GM20000 (cell line): ENCODE measurements around the gene CDH20.
"Not testable (repeated sequence)": the region's sequence is repeated elsewhere in the genome, so short reads cannot be mapped to it uniquely, and the experiment has no call there.

Experiments used
- DNase-seq: peaks from one replicate; pipeline ENCODE4 v3.0.0; 2012; ENCODE audit warnings: low spot score
- TF ChIP-seq, protein P1 (sequence below): IDR thresholded peaks from 2 replicates; pipeline ENCODE4 v1.5.1; 2012; ENCODE audit warnings: mild to moderate bottlenecking, control low read depth; ENCODE audit errors: extremely low read depth, missing control alignments

CDH20 gene

DNA sequence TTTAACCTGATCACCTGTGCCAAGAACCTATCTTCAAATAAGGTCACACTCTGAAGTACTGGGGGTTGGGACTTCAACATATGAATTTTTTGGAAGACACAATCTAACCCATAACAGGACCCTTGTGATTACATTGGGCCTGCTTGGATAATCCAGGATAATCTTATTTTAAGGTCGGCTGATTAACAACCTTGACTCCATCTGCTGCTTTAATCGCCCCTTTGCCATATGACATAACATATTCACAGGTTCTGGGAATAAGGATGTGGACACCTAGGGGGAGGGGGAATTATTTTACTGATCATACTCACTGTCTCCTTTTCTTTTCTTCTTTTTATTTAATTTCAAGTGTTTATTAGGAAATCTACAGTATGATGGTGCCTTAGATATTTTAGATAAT, 34.8 kb downstream of the CDH20 start:
- TF ChIP-seq, protein P1, sequence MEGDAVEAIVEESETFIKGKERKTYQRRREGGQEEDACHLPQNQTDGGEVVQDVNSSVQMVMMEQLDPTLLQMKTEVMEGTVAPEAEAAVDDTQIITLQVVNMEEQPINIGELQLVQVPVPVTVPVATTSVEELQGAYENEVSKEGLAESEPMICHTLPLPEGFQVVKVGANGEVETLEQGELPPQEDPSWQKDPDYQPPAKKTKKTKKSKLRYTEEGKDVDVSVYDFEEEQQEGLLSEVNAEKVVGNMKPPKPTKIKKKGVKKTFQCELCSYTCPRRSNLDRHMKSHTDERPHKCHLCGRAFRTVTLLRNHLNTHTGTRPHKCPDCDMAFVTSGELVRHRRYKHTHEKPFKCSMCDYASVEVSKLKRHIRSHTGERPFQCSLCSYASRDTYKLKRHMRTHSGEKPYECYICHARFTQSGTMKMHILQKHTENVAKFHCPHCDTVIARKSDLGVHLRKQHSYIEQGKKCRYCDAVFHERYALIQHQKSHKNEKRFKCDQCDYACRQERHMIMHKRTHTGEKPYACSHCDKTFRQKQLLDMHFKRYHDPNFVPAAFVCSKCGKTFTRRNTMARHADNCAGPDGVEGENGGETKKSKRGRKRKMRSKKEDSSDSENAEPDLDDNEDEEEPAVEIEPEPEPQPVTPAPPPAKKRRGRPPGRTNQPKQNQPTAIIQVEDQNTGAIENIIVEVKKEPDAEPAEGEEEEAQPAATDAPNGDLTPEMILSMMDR: no peak
- DNase-seq: no peak

- not testable (repeated sequence) for DNase-seq
Observed at GRCh38 chr18:61369671-61370070, 36.4 kb downstream of the CDH20 start.

GRCh38 chr18:61371111-61371510, 37.9 kb downstream of the CDH20 start:
- no peak for DNase-seq
- TF ChIP-seq, protein P1: no peak

DNA sequence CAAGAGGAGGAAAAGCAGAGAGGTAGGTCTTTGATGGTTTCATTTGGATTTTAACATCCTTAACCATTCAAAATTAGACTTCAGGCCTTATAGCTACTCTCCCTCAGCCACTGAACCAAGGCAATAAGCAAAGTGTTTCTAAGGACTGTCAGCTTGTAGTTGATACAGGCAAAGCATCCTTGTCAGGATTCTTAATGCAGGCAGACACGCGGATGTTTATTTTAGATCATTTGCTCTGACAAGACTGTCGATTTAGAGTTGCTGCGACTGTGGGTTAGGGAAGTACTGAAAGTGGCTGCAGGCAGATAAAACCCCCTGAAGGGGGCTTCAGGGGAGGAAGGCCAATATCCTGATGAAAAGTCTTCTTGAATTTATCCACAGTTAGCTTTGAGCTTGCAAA, 46.6 kb downstream of the CDH20 start:
- DNase-seq: no peak
- TF ChIP-seq, protein P1: no peak

DNA sequence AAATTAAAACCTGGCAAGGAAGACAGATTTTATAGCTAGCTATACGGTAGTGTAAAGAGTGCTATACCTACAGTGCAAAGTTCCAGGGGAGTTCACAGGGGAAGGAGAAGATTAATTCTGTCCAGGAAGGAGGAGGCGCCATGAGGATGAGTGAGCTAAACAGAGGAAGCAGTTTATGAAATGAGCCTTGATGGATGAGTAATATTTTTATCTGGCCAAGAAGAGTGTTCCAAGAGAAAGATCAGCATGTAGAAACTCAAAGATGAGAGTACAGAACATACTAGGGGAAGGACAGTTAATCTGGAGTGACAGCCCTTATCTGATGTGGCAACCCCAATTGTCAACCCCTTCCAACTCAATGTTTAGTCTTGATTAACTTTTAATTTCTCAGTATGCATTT, 54.8 kb downstream of the CDH20 start:
- TF ChIP-seq, protein P1: no peak
- DNase-seq: no peak

DNA sequence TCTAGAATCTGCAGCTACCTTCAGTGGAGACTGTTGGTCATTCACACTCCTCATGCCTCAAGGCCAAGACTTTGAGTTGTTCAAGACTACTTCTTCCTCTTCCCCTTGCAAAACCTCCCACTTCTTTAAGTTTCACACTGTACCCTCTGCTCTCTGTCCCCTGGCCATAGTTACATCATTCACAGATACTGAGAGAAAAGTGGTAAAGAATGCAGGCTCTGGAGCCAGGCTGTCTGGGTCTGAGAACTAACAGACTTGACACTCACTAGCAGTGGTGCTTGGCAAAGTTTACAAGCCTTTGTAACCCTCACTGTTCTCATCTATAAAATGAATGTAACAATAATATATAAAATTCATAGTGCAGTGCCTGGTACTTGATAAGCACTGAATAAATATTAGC, 61.8 kb downstream of the CDH20 start:
- no peak for DNase-seq
- TF ChIP-seq, protein P1: no peak

GRCh38 chr18:61397222-61397621, 64.0 kb downstream of the CDH20 start:
- DNase-seq: no peak
- TF ChIP-seq, protein P1: no peak

- no peak for DNase-seq
- TF ChIP-seq, protein P1: no peak
Observed at GRCh38 chr18:61398961-61399705, 65.9 kb downstream of the CDH20 start.
